ENCODE results near the gene NUF2.
"Not testable (repeated sequence)": the region's sequence is repeated elsewhere in the genome, so short reads cannot be mapped to it uniquely, and the experiment has no call there.

Gene NUF2

GRCh38 chr1:163335216-163335615 lies 13.5 kb downstream of the NUF2 start:
- no peak for TF ChIP-seq CTCF (conservative IDR thresholded peaks at IDR 0.05; ENCODE audit: control insufficient read depth, insufficient read depth, low read depth, low read length)
- H3K4me3 ChIP-seq (ENCODE audit: control insufficient read depth, low read depth, low read length): no peak overlapping the region
- DNase-seq (ENCODE audit: low read depth): no peak

DNA sequence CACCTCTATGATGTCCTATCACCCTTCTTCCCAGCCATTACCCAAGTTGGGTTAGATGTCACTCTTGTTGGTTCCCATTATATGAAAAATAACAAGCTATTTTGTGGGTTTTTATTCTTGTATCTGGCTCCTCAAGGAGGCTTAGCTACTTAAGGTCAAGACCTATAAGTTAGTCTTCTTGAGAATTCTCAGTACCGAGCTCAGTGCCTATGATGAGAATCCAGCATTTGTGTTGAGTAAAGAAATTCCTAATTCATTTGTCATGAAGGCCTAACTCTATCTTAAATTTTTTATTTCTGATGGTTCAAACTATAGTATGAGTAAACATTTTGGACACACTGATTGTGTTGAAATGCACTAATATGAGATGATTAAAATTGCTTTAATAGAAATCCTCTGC lies 15.9 kb downstream of the NUF2 start:
- no peak for TF ChIP-seq CTCF (conservative IDR thresholded peaks at IDR 0.05; ENCODE audit: control insufficient read depth, insufficient read depth, low read depth, low read length)
- no peak overlapping the region for H3K4me3 ChIP-seq (ENCODE audit: control insufficient read depth, low read depth, low read length)
- peak; percentile 58 for DNase-seq (ENCODE audit: low read depth)

GRCh38 chr1:163346326-163346870 lies 24.6 kb downstream of the NUF2 start:
- no peak overlapping the region for H3K4me3 ChIP-seq (ENCODE audit: control insufficient read depth, low read depth, low read length)
- peak; percentile 49 for DNase-seq (ENCODE audit: low read depth)
- no peak for TF ChIP-seq CTCF (conservative IDR thresholded peaks at IDR 0.05; ENCODE audit: control insufficient read depth, insufficient read depth, low read depth, low read length)

- no peak overlapping the region for H3K4me3 ChIP-seq (ENCODE audit: control insufficient read depth, low read depth, low read length)
- no peak for DNase-seq (ENCODE audit: low read depth)
- no peak for TF ChIP-seq CTCF (conservative IDR thresholded peaks at IDR 0.05; ENCODE audit: control insufficient read depth, insufficient read depth, low read depth, low read length)
Observed at GRCh38 chr1:163347106-163347505, 25.4 kb downstream of the NUF2 start.

GRCh38 chr1:163351912-163352311 lies 30.2 kb downstream of the NUF2 start:
- DNase-seq (ENCODE audit: low read depth): no peak
- no peak overlapping the region for H3K4me3 ChIP-seq (ENCODE audit: control insufficient read depth, low read depth, low read length)
- no peak for TF ChIP-seq CTCF (conservative IDR thresholded peaks at IDR 0.05; ENCODE audit: control insufficient read depth, insufficient read depth, low read depth, low read length)

GRCh38 chr1:163357378-163357777 lies 35.6 kb downstream of the NUF2 start:
- no peak for DNase-seq (ENCODE audit: low read depth)
- H3K4me3 ChIP-seq (ENCODE audit: control insufficient read depth, low read depth, low read length): no peak overlapping the region
- no peak for TF ChIP-seq CTCF (conservative IDR thresholded peaks at IDR 0.05; ENCODE audit: control insufficient read depth, insufficient read depth, low read depth, low read length)

- not testable (repeated sequence) for DNase-seq (ENCODE audit: low read depth); H3K4me3 ChIP-seq (ENCODE audit: control insufficient read depth, low read depth, low read length)
Observed at GRCh38 chr1:163358172-163358571, 36.4 kb downstream of the NUF2 start.
